ENCODE measurements around the gene WDR64.

The WDR64 gene

GRCh38 chr1:241635556-241636152 is 16.4 kb upstream of the WDR64 start:
- no peak for ATAC-seq
- TF ChIP-seq OSR1 (CRISPR knock-in tag; IDR thresholded peaks at IDR 0.05) = no peak
- TF ChIP-seq RARB (CRISPR knock-in tag; IDR thresholded peaks at IDR 0.05) = no peak
- no peak for TF ChIP-seq TCF4 (CRISPR knock-in tag; IDR thresholded peaks at IDR 0.05; ENCODE audit: borderline replicate concordance)
- TF ChIP-seq CSRNP3 (CRISPR knock-in tag; IDR thresholded peaks at IDR 0.05) = no peak
- TF ChIP-seq CSDC2 (CRISPR knock-in tag; IDR thresholded peaks at IDR 0.05) = no peak
- TF ChIP-seq ZNF565 (CRISPR knock-in tag; conservative IDR thresholded peaks at IDR 0.05; ENCODE audit: low read depth) = no peak
- TF ChIP-seq ZNF70 (CRISPR knock-in tag; IDR thresholded peaks at IDR 0.05) = no peak
- no peak for TF ChIP-seq ZC3H10 (CRISPR knock-in tag; IDR thresholded peaks at IDR 0.05)
- TF ChIP-seq SNAI2 (CRISPR knock-in tag; IDR thresholded peaks at IDR 0.05) = no peak
- no peak for TF ChIP-seq ZFP30 (CRISPR knock-in tag; IDR thresholded peaks at IDR 0.05)
- TF ChIP-seq BACH2 (CRISPR knock-in tag; IDR thresholded peaks at IDR 0.05; ENCODE audit: borderline replicate concordance) = no peak
- TF ChIP-seq TSHZ2 (CRISPR knock-in tag; IDR thresholded peaks at IDR 0.05) = no peak
- TF ChIP-seq, protein P1, sequence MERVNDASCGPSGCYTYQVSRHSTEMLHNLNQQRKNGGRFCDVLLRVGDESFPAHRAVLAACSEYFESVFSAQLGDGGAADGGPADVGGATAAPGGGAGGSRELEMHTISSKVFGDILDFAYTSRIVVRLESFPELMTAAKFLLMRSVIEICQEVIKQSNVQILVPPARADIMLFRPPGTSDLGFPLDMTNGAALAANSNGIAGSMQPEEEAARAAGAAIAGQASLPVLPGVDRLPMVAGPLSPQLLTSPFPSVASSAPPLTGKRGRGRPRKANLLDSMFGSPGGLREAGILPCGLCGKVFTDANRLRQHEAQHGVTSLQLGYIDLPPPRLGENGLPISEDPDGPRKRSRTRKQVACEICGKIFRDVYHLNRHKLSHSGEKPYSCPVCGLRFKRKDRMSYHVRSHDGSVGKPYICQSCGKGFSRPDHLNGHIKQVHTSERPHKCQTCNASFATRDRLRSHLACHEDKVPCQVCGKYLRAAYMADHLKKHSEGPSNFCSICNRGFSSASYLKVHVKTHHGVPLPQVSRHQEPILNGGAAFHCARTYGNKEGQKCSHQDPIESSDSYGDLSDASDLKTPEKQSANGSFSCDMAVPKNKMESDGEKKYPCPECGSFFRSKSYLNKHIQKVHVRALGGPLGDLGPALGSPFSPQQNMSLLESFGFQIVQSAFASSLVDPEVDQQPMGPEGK (CRISPR knock-in tag; IDR thresholded peaks at IDR 0.05; ENCODE audit: borderline replicate concordance) = no peak
- TF ChIP-seq, protein P2, sequence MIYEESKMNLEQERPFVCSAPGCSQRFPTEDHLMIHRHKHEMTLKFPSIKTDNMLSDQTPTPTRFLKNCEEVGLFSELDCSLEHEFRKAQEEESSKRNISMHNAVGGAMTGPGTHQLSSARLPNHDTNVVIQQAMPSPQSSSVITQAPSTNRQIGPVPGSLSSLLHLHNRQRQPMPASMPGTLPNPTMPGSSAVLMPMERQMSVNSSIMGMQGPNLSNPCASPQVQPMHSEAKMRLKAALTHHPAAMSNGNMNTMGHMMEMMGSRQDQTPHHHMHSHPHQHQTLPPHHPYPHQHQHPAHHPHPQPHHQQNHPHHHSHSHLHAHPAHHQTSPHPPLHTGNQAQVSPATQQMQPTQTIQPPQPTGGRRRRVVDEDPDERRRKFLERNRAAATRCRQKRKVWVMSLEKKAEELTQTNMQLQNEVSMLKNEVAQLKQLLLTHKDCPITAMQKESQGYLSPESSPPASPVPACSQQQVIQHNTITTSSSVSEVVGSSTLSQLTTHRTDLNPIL (CRISPR knock-in tag; IDR thresholded peaks at IDR 0.05; ENCODE audit: low read depth) = no peak
- TF ChIP-seq TOX (CRISPR knock-in tag; IDR thresholded peaks at IDR 0.05; ENCODE audit: borderline replicate concordance) = no peak
- no peak for TF ChIP-seq ZNF8 (CRISPR knock-in tag; IDR thresholded peaks at IDR 0.05)
- no peak for TF ChIP-seq POU6F1 (CRISPR knock-in tag; IDR thresholded peaks at IDR 0.05; ENCODE audit: borderline replicate concordance, low read depth)
- TF ChIP-seq PPARA (CRISPR knock-in tag; IDR thresholded peaks at IDR 0.05; ENCODE audit: borderline replicate concordance) = no peak
- TF ChIP-seq GLIS3 (CRISPR knock-in tag; IDR thresholded peaks at IDR 0.05) = no peak

DNA sequence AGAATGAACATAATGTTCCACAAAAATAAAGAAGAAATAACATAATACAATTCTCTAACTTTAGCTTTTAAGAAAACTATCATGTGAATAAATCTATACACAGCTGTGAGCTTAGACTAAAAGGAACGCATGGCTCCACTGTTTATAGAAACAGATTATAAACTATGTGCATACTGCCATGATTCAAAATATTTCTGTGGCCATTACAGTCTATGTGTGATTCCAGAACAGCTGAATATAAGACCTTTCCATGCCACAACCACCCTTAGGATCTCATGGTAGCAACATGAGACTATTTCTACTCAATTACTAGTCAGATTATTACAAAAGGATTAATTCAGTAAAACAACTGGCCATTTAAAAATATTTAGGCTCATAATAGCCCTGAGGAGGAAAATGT is 15.8 kb upstream of the WDR64 start:
- ATAC-seq = no peak
- TF ChIP-seq TCF4 (CRISPR knock-in tag; IDR thresholded peaks at IDR 0.05; ENCODE audit: borderline replicate concordance) = no peak
- TF ChIP-seq GLIS3 (CRISPR knock-in tag; IDR thresholded peaks at IDR 0.05) = no peak
- TF ChIP-seq, protein P2 (CRISPR knock-in tag; IDR thresholded peaks at IDR 0.05; ENCODE audit: low read depth) = no peak
